ENCODE measurements around the gene DCHS1.
"Not testable (repeated sequence)": the region's sequence is repeated elsewhere in the genome, so short reads cannot be mapped to it uniquely, and the experiment has no call there.

The DCHS1 gene

GRCh38 chr11:6655790-6656583 lies at the start of gene DCHS1:
DCHS1 (minus strand) TSS chr11:6655809; CDS start chr11:6641613, 14,196 bp downstream.
- peak; percentile 62 for DNase-seq

GRCh38 chr11:6703247-6704063 lies 47.8 kb upstream of the DCHS1 start:
- DNase-seq: peak; percentile 75

- DNase-seq: not testable (repeated sequence)
These were observed 46.3 kb upstream of the DCHS1 start for GRCh38 chr11:6701955-6702354.

- DNase-seq: no peak
These were observed 39.8 kb upstream of the DCHS1 start for GRCh38 chr11:6695377-6695776.

GRCh38 chr11:6694229-6694535 lies 38.6 kb upstream of the DCHS1 start:
- no peak for DNase-seq

GRCh38 chr11:6693342-6694228 lies 38.0 kb upstream of the DCHS1 start:
- DNase-seq: no peak

GRCh38 chr11:6692128-6692527 lies 36.5 kb upstream of the DCHS1 start:
- DNase-seq: no peak

GRCh38 chr11:6690431-6691132 lies 35.0 kb upstream of the DCHS1 start:
- not testable (repeated sequence) for DNase-seq

GRCh38 chr11:6687876-6688275 lies 32.3 kb upstream of the DCHS1 start:
- DNase-seq: no peak

- DNase-seq: no peak
These were observed 30.4 kb upstream of the DCHS1 start for GRCh38 chr11:6686006-6686405.

GRCh38 chr11:6684068-6684467 lies 28.5 kb upstream of the DCHS1 start:
- DNase-seq: not testable (repeated sequence)

- DNase-seq: peak; percentile 99
These were observed 27.6 kb upstream of the DCHS1 start, which contains the start of gene MRPL17 for GRCh38 chr11:6682936-6683861. MRPL17 (minus strand) TSS chr11:6683340; CDS start chr11:6683296, 44 bp downstream.

- DNase-seq: no peak
These were observed 27.0 kb upstream of the DCHS1 start for GRCh38 chr11:6682591-6682935.

GRCh38 chr11:6681949-6682348 lies 26.3 kb upstream of the DCHS1 start:
- no peak for DNase-seq

- no peak for DNase-seq
These were observed 25.9 kb upstream of the DCHS1 start for GRCh38 chr11:6681505-6681904.

GRCh38 chr11:6677018-6677417 lies 21.4 kb upstream of the DCHS1 start:
- no peak for DNase-seq

GRCh38 chr11:6674862-6675261 lies 19.3 kb upstream of the DCHS1 start:
- no peak for DNase-seq

GRCh38 chr11:6674219-6674597 lies 18.6 kb upstream of the DCHS1 start:
- DNase-seq: no peak

GRCh38 chr11:6673523-6674218 lies 18.1 kb upstream of the DCHS1 start:
- no peak for DNase-seq

- no peak for DNase-seq
These were observed 16.4 kb upstream of the DCHS1 start for GRCh38 chr11:6671991-6672390.
